Thoracic aorta (tissue), 2 donors: ENCODE results near the gene ZNF160. TPM values are rescaled to one million over a fixed set of nuclear protein-coding genes. Genes with fewer than 3 reads are reported as not detected.

Experiments
- ATAC-seq: fragments of 150-250 bp; one replicate; pipeline ENCODE4 v1.8.0; 2017; ENCODE audit warnings: low read depth; ENCODE audit not compliant: insufficient number of reproducible peaks, low FRiP score
- DNase-seq: peaks from one replicate; pipeline ENCODE4 v3.0.0-alpha.2; 2020; ENCODE audit warnings: low spot score
- H3K27ac ChIP-seq, 2 donors: fragments of 200-600 bp; sonication (generic); 1 replicate in 1 of 2; 2 replicates in 1 of 2; pipeline ENCODE4 v1.5.1; 2016; ENCODE audit warnings: mild to moderate bottlenecking in 2 of 2, moderate library complexity in 2 of 2
- H3K27me3 ChIP-seq: fragments of 200-600 bp; sonication (generic); replicated peaks from 2 replicates; pipeline ENCODE4 v1.6.0; 2016; ENCODE audit warnings: mild to moderate bottlenecking; ENCODE audit not compliant: insufficient read depth
- H3K36me3 ChIP-seq: fragments of 200-600 bp; sonication (generic); one replicate; pipeline ENCODE4 v1.5.1; 2016
- H3K4me1 ChIP-seq, 2 donors: fragments of 200-600 bp; sonication (generic); 1 replicate in 1 of 2; 2 replicates in 1 of 2; pipeline versions ENCODE4 v1.5.1 to v1.6.0; 2016; ENCODE audit warnings: low read depth in 2 of 2, mild to moderate bottlenecking in 1 of 2; ENCODE audit not compliant: control insufficient read depth in 1 of 2
- H3K4me3 ChIP-seq: fragments of 200-600 bp; sonication (generic); 2 replicates; pipeline ENCODE4 v1.5.1; 2016; ENCODE audit warnings: mild to moderate bottlenecking
- H3K9me3 ChIP-seq: fragments of 200-600 bp; sonication (generic); 2 replicates; pipeline ENCODE4 v1.5.1; 2016
- CTCF ChIP-seq: fragments of 200-600 bp; sonication (generic); IDR thresholded peaks from one replicate; pipeline ENCODE4 v1.5.1; 2019; ENCODE audit warnings: antibody characterized with exemption
- total RNA-seq, 2 donors: library from RNA; depleted of rRNA; stranded (reverse); fragments of >200 nt; gene quantifications; one replicate each; pipeline versions ENCODE4 v1.1.0 to v1.2.3, GENCODE V29; 2016

ZNF160 gene
- total RNA-seq, 2 donors from 2014 or later, result 32.9 to 67.2 TPM

GRCh38 chr19:53019684-53020083 lies 83.5 kb downstream of the ZNF160 start:
- TF ChIP-seq CTCF, result no peak

More at GRCh38 chr19:53019684-53020083, 83.5 kb downstream of the ZNF160 start:
- peaks cover 8% of the 10 kb centered on the region for H3K9me3 ChIP-seq
- no peak overlapping the region for H3K27ac ChIP-seq
- H3K36me3 ChIP-seq, result no peaks in the 10 kb centered on the region
- no peaks in the 10 kb centered on the region for H3K4me1 ChIP-seq
- no peaks in the 10 kb centered on the region for H3K27me3 ChIP-seq
- no peak for ATAC-seq
- no peak for DNase-seq
- no peak overlapping the region for H3K4me3 ChIP-seq

Other genes starting within 250 kb of the ZNF160 start
- 10 to 100 TPM in 1 of 2 donors, 1 to 10 TPM in 1; 7.3 to 18.2 TPM for gene ZNF468, start 245.8 kb downstream of the ZNF160 start, total RNA-seq
- 10 to 100 TPM; 18.3 to 26.1 TPM for gene ZNF320, start 205.8 kb downstream of the ZNF160 start, total RNA-seq
- 1 to 10 TPM; 1.4 to 2.6 TPM for gene ZNF888, start 180.0 kb downstream of the ZNF160 start, total RNA-seq
- 10 to 100 TPM in 1 of 2 donors, 1 to 10 TPM in 1; 6.5 to 13.7 TPM for gene ZNF816, start 140.5 kb downstream of the ZNF160 start, total RNA-seq
- not detected for gene ERVV-1, start 89.5 kb downstream of the ZNF160 start, total RNA-seq
- not detected for gene ERVV-2, start 58.7 kb downstream of the ZNF160 start, total RNA-seq
- 1 to 10 TPM; 2.3 to 7.1 TPM for gene ZNF415, start 29.5 kb upstream of the ZNF160 start, total RNA-seq
- gene ZNF347, start 55.6 kb upstream of the ZNF160 start, total RNA-seq, result 10 to 100 TPM in 1 of 2 donors, 1 to 10 TPM in 1; 8.8 to 16.6 TPM
- 1 to 10 TPM; 4.5 to 6.6 TPM for gene ZNF665, start 89.9 kb upstream of the ZNF160 start, total RNA-seq
- gene ZNF677, start 151.5 kb upstream of the ZNF160 start, total RNA-seq, result 10 to 100 TPM; 20.6 to 21.7 TPM
- gene VN1R2, start 154.9 kb upstream of the ZNF160 start, total RNA-seq, result not detected
- gene VN1R4, start 164.3 kb upstream of the ZNF160 start, total RNA-seq, result not detected
- 1 to 10 TPM; 4.2 to 7.4 TPM for gene ZNF845, start 230.3 kb upstream of the ZNF160 start, total RNA-seq